Measurements from ENCODE around the gene SIK2.

DNA sequence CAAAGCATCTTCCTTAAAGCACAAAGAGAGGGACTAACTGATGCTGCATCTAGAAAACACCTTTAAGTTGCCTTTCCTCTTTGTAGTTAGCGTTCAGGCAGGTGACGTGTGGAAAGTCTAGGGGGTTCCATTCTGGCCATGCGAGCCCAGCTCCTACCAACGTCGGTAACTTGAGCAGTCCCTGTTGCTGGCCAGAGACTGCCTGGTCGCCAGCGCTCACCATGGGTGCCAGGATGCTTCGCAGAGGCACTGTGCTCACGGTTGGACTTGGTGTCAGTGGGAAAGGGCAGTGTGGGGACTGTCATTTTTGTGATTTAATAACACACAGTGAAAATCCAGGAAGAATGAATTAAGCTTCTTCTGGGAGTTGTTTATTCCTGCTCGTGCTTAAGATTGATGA lies 123.4 kb downstream of the SIK2 start:
- TF ChIP-seq, protein P1, sequence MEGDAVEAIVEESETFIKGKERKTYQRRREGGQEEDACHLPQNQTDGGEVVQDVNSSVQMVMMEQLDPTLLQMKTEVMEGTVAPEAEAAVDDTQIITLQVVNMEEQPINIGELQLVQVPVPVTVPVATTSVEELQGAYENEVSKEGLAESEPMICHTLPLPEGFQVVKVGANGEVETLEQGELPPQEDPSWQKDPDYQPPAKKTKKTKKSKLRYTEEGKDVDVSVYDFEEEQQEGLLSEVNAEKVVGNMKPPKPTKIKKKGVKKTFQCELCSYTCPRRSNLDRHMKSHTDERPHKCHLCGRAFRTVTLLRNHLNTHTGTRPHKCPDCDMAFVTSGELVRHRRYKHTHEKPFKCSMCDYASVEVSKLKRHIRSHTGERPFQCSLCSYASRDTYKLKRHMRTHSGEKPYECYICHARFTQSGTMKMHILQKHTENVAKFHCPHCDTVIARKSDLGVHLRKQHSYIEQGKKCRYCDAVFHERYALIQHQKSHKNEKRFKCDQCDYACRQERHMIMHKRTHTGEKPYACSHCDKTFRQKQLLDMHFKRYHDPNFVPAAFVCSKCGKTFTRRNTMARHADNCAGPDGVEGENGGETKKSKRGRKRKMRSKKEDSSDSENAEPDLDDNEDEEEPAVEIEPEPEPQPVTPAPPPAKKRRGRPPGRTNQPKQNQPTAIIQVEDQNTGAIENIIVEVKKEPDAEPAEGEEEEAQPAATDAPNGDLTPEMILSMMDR (IDR thresholded peaks at IDR 0.05): no peak
- no peak for TF ChIP-seq POLR2A (IDR thresholded peaks at IDR 0.05)

Data from esophagus squamous epithelium (tissue), 4 donors.